Nephron (organoid): ENCODE data around the gene TMBIM4.

ENCODE experiments used
- H3K27ac Mint-ChIP-seq, 3 experiments: 2 replicates each; pipeline ENCODE4 v1.8.0; 2020; ENCODE audit warnings: mixed read lengths in 3 of 3, mild to moderate bottlenecking in 2 of 3, moderate library complexity in 1 of 3
- H3K27me3 Mint-ChIP-seq: 2 replicates; pipeline ENCODE4 v1.8.0; 2021; ENCODE audit warnings: low read depth, mild to moderate bottlenecking, moderate library complexity, mixed read lengths
- H3K36me3 Mint-ChIP-seq: 2 replicates; pipeline ENCODE4 v1.8.0; 2020; ENCODE audit warnings: low read depth, mixed read lengths
- H3K4me1 Mint-ChIP-seq: 2 replicates; pipeline ENCODE4 v1.8.0; 2020; ENCODE audit warnings: mixed read lengths
- H3K4me3 Mint-ChIP-seq, 3 experiments: 2 replicates each; pipeline ENCODE4 v1.8.0; 2020; ENCODE audit warnings: mild to moderate bottlenecking in 3 of 3, mixed read lengths in 3 of 3, moderate library complexity in 2 of 3
- H3K9me3 Mint-ChIP-seq: 2 replicates; pipeline ENCODE4 v1.8.0; 2020; ENCODE audit warnings: mixed read lengths
- CTCF ChIP-seq, 3 experiments: fragments of 200-600 bp; sonication (generic); IDR thresholded peaks; one replicate each; pipeline ENCODE4 v1.5.0; 2021; ENCODE audit warnings: antibody characterized with exemption in 3 of 3; ENCODE audit not compliant: unreplicated experiment in 3 of 3

Gene TMBIM4

DNA sequence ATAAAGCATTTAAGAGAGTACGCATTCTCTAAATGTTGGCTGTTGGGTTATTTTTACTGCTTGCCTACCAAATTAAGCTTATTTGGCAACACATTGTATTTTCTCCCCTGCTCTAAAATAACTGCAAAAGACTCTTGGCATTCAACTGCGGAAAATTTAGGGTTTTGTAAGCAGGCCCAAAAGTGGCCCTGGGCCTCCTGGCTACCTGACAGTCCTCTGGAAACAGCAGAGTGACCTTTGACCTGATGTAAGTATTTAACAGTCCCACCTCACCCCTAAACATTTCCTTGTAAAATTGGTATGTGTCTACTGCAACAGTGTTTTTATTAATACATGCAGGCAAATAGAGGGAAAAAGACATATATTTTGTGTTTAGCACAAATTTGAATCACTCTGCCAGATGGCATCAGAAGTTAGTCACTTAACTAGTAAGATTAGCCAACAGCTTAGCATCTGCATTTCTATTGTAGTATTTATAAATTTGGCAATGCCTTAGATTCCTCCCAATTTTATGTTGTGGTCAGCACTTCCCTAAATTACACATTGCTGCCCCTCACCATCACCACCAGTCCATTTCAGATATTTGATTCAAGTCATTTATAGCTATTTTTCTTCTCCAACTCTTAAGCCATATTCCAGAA is 50.4 kb downstream of the TMBIM4 start:
- Mint-ChIP-seq H3K4me1 (peaks cover 8% of the 10 kb centered on the region), H3K27ac (no peak overlapping the region), H3K4me3 (no peak overlapping the region), H3K27me3 (no peaks in the 10 kb centered on the region), H3K9me3 (no peaks in the 10 kb centered on the region), H3K36me3 (peaks cover 21% of the 10 kb centered on the region)
- TF ChIP-seq CTCF (IDR thresholded peaks at IDR 0.05; ENCODE audit: unreplicated experiment in 3 of 3) = no peak

GRCh38 chr12:66118240-66118891 is 51.4 kb downstream of the TMBIM4 start:
- peaks cover 11% of the 10 kb centered on the region for H3K36me3 Mint-ChIP-seq
- H3K9me3 Mint-ChIP-seq = no peaks in the 10 kb centered on the region
- peaks cover 8% of the 10 kb centered on the region for H3K4me1 Mint-ChIP-seq
- no peak overlapping the region for H3K4me3 Mint-ChIP-seq
- H3K27me3 Mint-ChIP-seq = no peaks in the 10 kb centered on the region
- TF ChIP-seq CTCF (IDR thresholded peaks at IDR 0.05; ENCODE audit: unreplicated experiment in 3 of 3) = no peak
- no peak overlapping the region for H3K27ac Mint-ChIP-seq

- TF ChIP-seq CTCF (IDR thresholded peaks at IDR 0.05; ENCODE audit: unreplicated experiment in 3 of 3) = no peak
- peaks cover 8% of the 10 kb centered on the region for H3K4me1 Mint-ChIP-seq
- H3K36me3 Mint-ChIP-seq = peaks cover 4% of the 10 kb centered on the region
- H3K27me3 Mint-ChIP-seq = no peaks in the 10 kb centered on the region
- H3K27ac Mint-ChIP-seq = no peak overlapping the region
- H3K9me3 Mint-ChIP-seq = no peaks in the 10 kb centered on the region
- H3K4me3 Mint-ChIP-seq = no peak overlapping the region
Observed at GRCh38 chr12:66117242-66117641, 52.6 kb downstream of the TMBIM4 start.

DNA sequence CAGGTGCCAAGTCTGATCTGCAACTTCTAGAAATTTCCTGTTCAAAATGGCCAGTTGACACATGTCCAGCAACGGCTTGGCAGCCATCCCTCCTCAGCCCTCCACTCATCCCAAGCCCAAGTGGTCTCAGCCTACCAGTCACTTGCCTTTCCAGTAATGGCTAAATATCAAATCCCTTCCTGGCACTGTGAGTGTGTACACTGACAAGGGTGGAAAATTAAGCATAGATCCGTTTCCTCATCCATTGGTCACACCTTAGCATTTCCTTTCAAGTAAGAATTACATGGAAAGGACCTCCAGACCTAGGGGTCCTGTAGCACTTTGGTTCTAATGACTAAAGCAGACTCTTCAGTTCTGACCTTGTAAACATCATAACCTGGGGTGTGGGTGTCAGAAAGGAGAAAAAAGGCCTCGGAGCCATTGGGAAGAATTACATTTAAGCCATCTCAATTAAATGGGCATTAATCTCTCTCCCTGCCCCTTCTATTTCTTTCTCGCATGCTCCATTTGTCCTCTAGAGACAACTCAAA is 54.7 kb downstream of the TMBIM4 start:
- TF ChIP-seq CTCF (IDR thresholded peaks at IDR 0.05; ENCODE audit: unreplicated experiment in 3 of 3) = no peak
- Mint-ChIP-seq H3K4me1 (peaks cover 8% of the 10 kb centered on the region), H3K27ac (peak overlapping the region in 2 of 3 experiments; percentile 1 to 62), H3K4me3 (no peak overlapping the region), H3K36me3 (no peaks in the 10 kb centered on the region), H3K9me3 (no peaks in the 10 kb centered on the region), H3K27me3 (no peaks in the 10 kb centered on the region)

DNA sequence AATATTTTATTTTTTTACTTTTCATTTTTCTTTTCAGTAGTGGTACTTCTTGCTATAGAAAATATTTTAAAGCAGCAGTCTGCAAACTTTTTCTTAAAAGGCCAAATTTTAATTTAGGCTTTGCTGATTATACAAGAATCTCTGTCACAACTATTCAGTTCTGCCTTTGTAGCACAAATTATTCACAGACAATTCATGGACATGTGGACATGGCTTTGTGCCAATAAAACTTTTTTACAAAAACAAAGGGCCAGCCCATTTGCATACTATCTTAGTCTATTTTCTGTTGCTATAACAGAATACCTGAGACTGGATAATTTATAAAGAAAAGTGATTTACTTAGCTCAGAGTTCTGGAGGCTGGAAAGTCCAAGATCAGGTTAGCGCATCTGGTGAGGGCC is 56.3 kb downstream of the TMBIM4 start:
- no peak overlapping the region for H3K4me3 Mint-ChIP-seq
- no peaks in the 10 kb centered on the region for H3K27me3 Mint-ChIP-seq
- no peak overlapping the region for H3K27ac Mint-ChIP-seq
- no peaks in the 10 kb centered on the region for H3K36me3 Mint-ChIP-seq
- peaks cover 13% of the 10 kb centered on the region for H3K4me1 Mint-ChIP-seq
- H3K9me3 Mint-ChIP-seq = no peaks in the 10 kb centered on the region
- no peak for TF ChIP-seq CTCF (IDR thresholded peaks at IDR 0.05; ENCODE audit: unreplicated experiment in 3 of 3)

GRCh38 chr12:66111605-66112004 is 58.2 kb downstream of the TMBIM4 start:
- Mint-ChIP-seq H3K4me1 (peaks cover 21% of the 10 kb centered on the region), H3K4me3 (no peak overlapping the region), H3K27ac (no peak overlapping the region), H3K9me3 (no peaks in the 10 kb centered on the region), H3K27me3 (no peaks in the 10 kb centered on the region), H3K36me3 (no peaks in the 10 kb centered on the region)
- TF ChIP-seq CTCF (IDR thresholded peaks at IDR 0.05; ENCODE audit: unreplicated experiment in 3 of 3) = no peak
